Spleen (tissue), 11 donors: ENCODE results near the gene CCDC80. TPM values are rescaled to one million over a fixed set of nuclear protein-coding genes. Genes with fewer than 3 reads are reported as not detected.

ENCODE experiments used
- DNase-seq: peaks from one replicate; pipeline ENCODE4 v3.0.0-alpha.2; 2020
- H3K27ac ChIP-seq, 8 donors: fragments of 200-600 bp; sonication (generic) in 7 of 8; 1 replicate in 4 of 8; 2 replicates in 4 of 8; pipeline versions ENCODE4 v1.5.0 to v1.8.0; 2016 to 2021; ENCODE audit warnings: inconsistent platforms in 4 of 8, mild to moderate bottlenecking in 4 of 8, moderate library complexity in 1 of 8
- H3K27me3 ChIP-seq, 7 donors: fragments of 200-600 bp; sonication (generic) in 6 of 7; replicated peaks in 1 of 7; 1 replicate in 4 of 7; 2 replicates in 3 of 7; pipeline versions ENCODE4 v1.5.0 to v1.8.0; 2016 to 2021; ENCODE audit warnings: inconsistent platforms in 3 of 7, mild to moderate bottlenecking in 1 of 7
- H3K36me3 ChIP-seq, 6 donors: fragments of 200-600 bp; sonication (generic) in 5 of 6; 1 replicate in 4 of 6; 2 replicates in 2 of 6; pipeline versions ENCODE4 v1.5.0 to v1.8.0; 2016 to 2021; ENCODE audit warnings: inconsistent platforms in 2 of 6
- H3K4me1 ChIP-seq, 6 donors: fragments of 200-600 bp; sonication (generic) in 5 of 6; 1 replicate in 3 of 6; 2 replicates in 3 of 6; pipeline versions ENCODE4 v1.5.0 to v1.8.0; 2016 to 2021; ENCODE audit warnings: inconsistent platforms in 3 of 6
- H3K4me3 ChIP-seq, 8 donors: fragments of 200-600 bp; sonication (generic) in 7 of 8; 1 replicate in 4 of 8; 2 replicates in 4 of 8; pipeline versions ENCODE4 v1.5.0 to v1.8.0; 2016 to 2021; ENCODE audit warnings: inconsistent platforms in 4 of 8, mild to moderate bottlenecking in 4 of 8, moderate library complexity in 2 of 8
- H3K9me3 ChIP-seq, 8 donors: fragments of 200-600 bp; sonication (generic) in 7 of 8; 1 replicate in 4 of 8; 2 replicates in 4 of 8; pipeline versions ENCODE4 v1.5.0 to v1.8.0; 2016 to 2021; ENCODE audit warnings: inconsistent platforms in 4 of 8
- CTCF ChIP-seq, 11 experiments: fragments of 200-600 bp in 7 of 11; fragments of 450-650 bp in 4 of 11; sonication (generic) in 4 of 11; IDR thresholded peaks in 8 of 11; conservative IDR thresholded peaks in 3 of 11; 1 replicate in 7 of 11; 2 replicates in 4 of 11; pipeline versions ENCODE4 v1.4.0 to v1.8.0; 2016 to 2021; ENCODE audit warnings: antibody characterized with exemption in 11 of 11, inconsistent platforms in 4 of 11, mild to moderate bottlenecking in 1 of 11
- POLR2A ChIP-seq, 3 donors: fragments of 450-650 bp; IDR thresholded peaks; one replicate each; pipeline ENCODE4 v1.5.1; 2017; ENCODE audit warnings: antibody characterized with exemption in 3 of 3, mild to moderate bottlenecking in 1 of 3
- POLR2AphosphoS5 ChIP-seq, 3 donors: sonication (generic); formaldehyde crosslinking; IDR thresholded peaks; one replicate each; pipeline ENCODE4 v1.5.1; 2017; ENCODE audit warnings: antibody characterized with exemption in 3 of 3
- WGBS, 5 donors: extraction: QIAGEN DNeasy Blood & Tissue Kit in 3 of 5; methylation state at CpG; one replicate each; pipeline versions ENCODE4 v1.1.5 to v1.1.7; 2013 to 2018; 5-methylcytosine and 5-hydroxymethylcytosine counted together
- intact Hi-C: fragments of 100-400 bp; cut with DNase I; formaldehyde crosslinking; loops from one replicate; pipeline ENCODE4 v1.15.0; 2023; ENCODE audit warnings: low total_unique reads
- polyA plus RNA-seq, 3 donors: library from polyadenylated mRNA; stranded (reverse); fragments of 200-250 nt; gene quantifications; one replicate each; pipeline ENCODE4 v1.2.1, GENCODE V29; 2013
- total RNA-seq, 7 donors: library from RNA; depleted of rRNA in 3 of 7; stranded (reverse); fragments of >200 nt in 3 of 7; fragmentation: NEBNext Ultra II Directional in 4 of 7; extraction: Animal tissue kit (Norgen Biotek cat#: 25700) in 4 of 7; gene quantifications; one replicate each; pipeline versions ENCODE4 v1.1.0 to v1.2.1, GENCODE V29; 2016 to 2021
- donor health status: healthy with polysubstance abuse.
- donor health status: DM: no; HTN: no; CAD: no; lungs with moderate emphysema.
- donor health status: DM: no; HTN: no; CAD: no.
- donor health status: Bipolar disorder and iron deficiency.
- donor health status: healthy.
- donor health status: DM: no; HTN: no; CAD: no.
- donor health status: DM: yes; HTN: yes; CAD: no.

Gene CCDC80
- total and polyA plus RNA-seq, 10 donors = 5.2 to 99.9 (median 31.5) TPM

- peaks cover 0 to 4% (median 0%) of the 10 kb centered on the region in 8 donors for H3K9me3 ChIP-seq
- H3K36me3 ChIP-seq = no peaks in the 10 kb centered on the region
- H3K4me3 ChIP-seq = no peak overlapping the region
- intact Hi-C loops = no loop called here
- TF ChIP-seq POLR2AphosphoS5 (IDR thresholded peaks at IDR 0.05) (no peak), CTCF (IDR thresholded peaks at IDR 0.05 in 8 of 11, conservative IDR thresholded peaks at IDR 0.05 in 3 of 11) (no peak), POLR2A (IDR thresholded peaks at IDR 0.05) (no peak)
- H3K27ac ChIP-seq = no peak overlapping the region
- WGBS, 5 donors = 92 to 100% (median 97%) methylated on average over 1 of the region's 1 CpG
- H3K4me1 ChIP-seq = no peaks in the 10 kb centered on the region
- H3K27me3 ChIP-seq = no peaks in the 10 kb centered on the region
- no peak for DNase-seq
Observed at GRCh38 chr3:112623717-112624116, 17.2 kb downstream of the CCDC80 start.

GRCh38 chr3:112623213-112623612 is 17.7 kb downstream of the CCDC80 start:
- no peak for DNase-seq
- WGBS, 5 donors = 86 to 93% (median 92%) methylated on average over 5 of the region's 5 CpGs
- TF ChIP-seq POLR2AphosphoS5 (IDR thresholded peaks at IDR 0.05) (no peak), POLR2A (IDR thresholded peaks at IDR 0.05) (no peak), CTCF (IDR thresholded peaks at IDR 0.05 in 8 of 11, conservative IDR thresholded peaks at IDR 0.05 in 3 of 11) (no peak)
- H3K27me3 ChIP-seq = no peaks in the 10 kb centered on the region
- H3K4me1 ChIP-seq = no peaks in the 10 kb centered on the region
- H3K4me3 ChIP-seq = no peak overlapping the region
- H3K36me3 ChIP-seq = no peaks in the 10 kb centered on the region
- intact Hi-C loops = no loop called here
- H3K27ac ChIP-seq = no peak overlapping the region
- peaks cover 0 to 4% (median 0%) of the 10 kb centered on the region in 8 donors for H3K9me3 ChIP-seq

- 50 to 60% (median 56%) methylated on average over 2 of the region's 2 CpGs for WGBS, 5 donors
- Histone ChIP-seq H3K4me1 (no peaks in the 10 kb centered on the region), H3K36me3 (no peaks in the 10 kb centered on the region), H3K27me3 (no peaks in the 10 kb centered on the region), H3K27ac (no peak overlapping the region), H3K4me3 (no peak overlapping the region), H3K9me3 (peaks cover 0 to 4% (median 0%) of the 10 kb centered on the region in 8 donors)
- intact Hi-C loops = no loop called here
- no peak for DNase-seq
- TF ChIP-seq POLR2AphosphoS5 (IDR thresholded peaks at IDR 0.05) = no peak
- TF ChIP-seq POLR2A (IDR thresholded peaks at IDR 0.05) = no peak
- TF ChIP-seq CTCF (IDR thresholded peaks at IDR 0.05 in 8 of 11, conservative IDR thresholded peaks at IDR 0.05 in 3 of 11) = no peak
Observed at GRCh38 chr3:112619295-112619694, 21.6 kb downstream of the CCDC80 start.

- intact Hi-C loops = no loop called here
- Histone ChIP-seq H3K9me3 (peaks cover 0 to 4% (median 0%) of the 10 kb centered on the region in 8 donors), H3K36me3 (no peaks in the 10 kb centered on the region), H3K4me3 (no peak overlapping the region), H3K4me1 (peaks cover 0 to 5% (median 0%) of the 10 kb centered on the region in 6 donors), H3K27ac (no peak overlapping the region), H3K27me3 (no peaks in the 10 kb centered on the region)
- DNase-seq = no peak
- 93 to 98% (median 96%) methylated on average over 2 of the region's 2 CpGs for WGBS, 5 donors
- no peak for TF ChIP-seq POLR2AphosphoS5 (IDR thresholded peaks at IDR 0.05)
- no peak for TF ChIP-seq POLR2A (IDR thresholded peaks at IDR 0.05)
- no peak for TF ChIP-seq CTCF (IDR thresholded peaks at IDR 0.05 in 8 of 11, conservative IDR thresholded peaks at IDR 0.05 in 3 of 11)
Observed at GRCh38 chr3:112617285-112617684, 23.7 kb downstream of the CCDC80 start.
